OCI-LY3 (cell line): ENCODE data around the gene HYCC2.

Source experiments
- EZH2phosphoT487 ChIP-seq: fragments of 200-600 bp; shearing (Covaris generic); IDR thresholded peaks from 2 replicates; pipeline ENCODE4 v1.6.1; 2018; ENCODE audit warnings: antibody characterized with exemption, mixed run types, low read depth
- TF ChIP-seq, protein P1 (sequence below): fragments of 200-600, 300-600 bp; sonication (generic); IDR thresholded peaks from 2 replicates; pipeline ENCODE4 v1.5.1; 2014; ENCODE audit warnings: antibody characterized with exemption, low read length, low read depth

DNA sequence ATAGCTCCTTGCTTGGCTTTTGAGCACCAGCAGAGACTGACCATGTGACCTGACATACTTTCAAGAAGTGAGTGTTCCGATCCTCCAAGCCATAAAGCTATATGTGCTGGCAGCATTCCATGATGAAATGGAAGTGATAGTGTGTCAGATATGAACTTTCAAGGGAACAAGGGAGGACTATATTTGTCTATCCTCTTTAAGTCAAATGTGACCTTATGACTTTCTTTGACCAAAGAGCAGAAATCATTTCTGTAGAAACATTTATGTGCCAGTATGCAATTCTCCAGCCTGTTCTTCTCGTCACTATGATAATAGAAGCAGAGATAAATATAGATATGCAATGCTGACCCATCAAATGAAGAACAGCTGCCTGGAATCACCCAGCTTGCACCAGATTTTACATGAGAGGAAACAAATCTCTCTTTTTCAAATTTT is 14.4 kb downstream of the HYCC2 start:
- TF ChIP-seq, protein P1, sequence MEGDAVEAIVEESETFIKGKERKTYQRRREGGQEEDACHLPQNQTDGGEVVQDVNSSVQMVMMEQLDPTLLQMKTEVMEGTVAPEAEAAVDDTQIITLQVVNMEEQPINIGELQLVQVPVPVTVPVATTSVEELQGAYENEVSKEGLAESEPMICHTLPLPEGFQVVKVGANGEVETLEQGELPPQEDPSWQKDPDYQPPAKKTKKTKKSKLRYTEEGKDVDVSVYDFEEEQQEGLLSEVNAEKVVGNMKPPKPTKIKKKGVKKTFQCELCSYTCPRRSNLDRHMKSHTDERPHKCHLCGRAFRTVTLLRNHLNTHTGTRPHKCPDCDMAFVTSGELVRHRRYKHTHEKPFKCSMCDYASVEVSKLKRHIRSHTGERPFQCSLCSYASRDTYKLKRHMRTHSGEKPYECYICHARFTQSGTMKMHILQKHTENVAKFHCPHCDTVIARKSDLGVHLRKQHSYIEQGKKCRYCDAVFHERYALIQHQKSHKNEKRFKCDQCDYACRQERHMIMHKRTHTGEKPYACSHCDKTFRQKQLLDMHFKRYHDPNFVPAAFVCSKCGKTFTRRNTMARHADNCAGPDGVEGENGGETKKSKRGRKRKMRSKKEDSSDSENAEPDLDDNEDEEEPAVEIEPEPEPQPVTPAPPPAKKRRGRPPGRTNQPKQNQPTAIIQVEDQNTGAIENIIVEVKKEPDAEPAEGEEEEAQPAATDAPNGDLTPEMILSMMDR = no peak
- TF ChIP-seq EZH2phosphoT487 = no peak
